Loucy (cell line): ENCODE results near the gene RALGPS1.

ENCODE experiments used
- CTCF ChIP-seq: fragments of 200-600 bp; sonication (generic); conservative IDR thresholded peaks from 2 replicates; pipeline ENCODE4 v1.5.1; 2014; ENCODE audit warnings: mild to moderate bottlenecking, antibody characterized with exemption, low read length
- EZH2phosphoT487 ChIP-seq: fragments of 200-600 bp; IDR thresholded peaks from 2 replicates; pipeline ENCODE4 v1.6.1; 2018; ENCODE audit warnings: antibody characterized with exemption, mild to moderate bottlenecking, moderate library complexity, borderline replicate concordance

DNA sequence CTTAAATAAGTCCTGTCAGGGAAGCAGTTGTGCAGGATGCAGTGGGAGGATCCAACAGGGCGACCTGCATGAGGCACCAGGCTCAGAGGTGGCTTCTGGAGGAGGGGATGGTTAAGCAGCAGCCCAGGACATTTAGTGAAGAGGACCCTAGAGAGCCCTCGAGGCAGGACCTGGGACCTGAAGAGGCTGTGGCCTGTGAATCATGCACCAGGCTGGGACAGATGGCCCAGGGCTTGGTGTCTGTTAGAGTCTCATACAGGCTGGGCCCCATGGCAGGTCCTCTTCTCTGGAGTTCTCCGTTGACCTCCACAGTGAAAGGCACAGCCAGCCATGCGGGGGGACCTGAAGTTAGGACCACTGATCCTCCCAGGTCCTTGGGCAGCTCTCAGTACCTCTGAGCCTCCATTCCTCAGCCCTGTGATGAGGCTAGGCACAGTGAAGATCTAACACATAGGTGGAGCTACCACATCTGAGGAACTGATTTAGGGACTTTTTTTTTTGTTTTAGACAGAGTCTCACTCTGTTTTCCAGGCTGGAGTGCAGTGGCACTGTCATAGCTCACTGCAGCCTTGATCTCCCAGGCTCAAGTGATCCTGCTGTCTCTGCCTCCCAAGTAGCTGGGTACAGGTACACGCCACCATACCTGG lies 289.2 kb downstream of the RALGPS1 start:
- TF ChIP-seq CTCF: no peak
- TF ChIP-seq EZH2phosphoT487: no peak
